Measurements from ENCODE around the gene C19orf44.
"Not testable (repeated sequence)": the region's sequence is repeated elsewhere in the genome, so short reads cannot be mapped to it uniquely, and the experiment has no call there.

Gene C19orf44

DNA sequence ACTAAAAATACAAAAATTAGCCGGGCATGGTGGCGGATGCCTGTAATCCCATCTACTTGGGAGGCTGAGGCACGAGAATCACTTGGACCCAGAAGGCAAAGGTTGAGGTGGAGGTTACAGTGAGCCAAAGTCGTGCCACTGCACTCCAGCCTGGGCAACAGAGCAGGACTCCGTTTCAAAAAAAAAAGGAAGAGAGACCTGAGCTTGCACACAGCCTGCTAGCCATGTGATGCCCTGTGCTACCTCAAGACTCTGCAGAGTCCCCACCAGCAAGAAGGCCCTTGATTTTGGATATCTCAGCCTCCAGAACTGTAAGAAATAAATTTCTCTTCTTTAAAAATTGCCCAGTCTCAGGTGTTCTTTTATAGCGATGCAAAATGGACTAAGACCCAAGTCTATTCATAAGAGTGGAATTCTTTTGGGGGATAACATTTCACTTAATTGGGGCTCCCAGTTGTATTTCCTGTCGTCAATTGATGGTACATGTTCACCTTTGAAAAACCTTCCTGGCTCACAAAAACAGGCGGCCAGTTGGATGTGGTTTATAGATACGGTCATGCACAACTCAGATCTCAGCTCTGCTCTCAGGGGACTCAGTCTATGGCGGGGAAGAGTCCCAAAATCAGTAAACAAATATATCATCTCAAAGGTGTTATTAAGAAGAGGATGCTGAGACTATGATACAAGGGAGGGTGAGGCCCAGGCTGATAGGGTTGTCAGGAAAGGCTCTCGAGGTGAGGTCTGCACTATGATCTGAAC is 48.5 kb downstream of the C19orf44 start:
- DNase-seq (ENCODE audit: extremely low read depth, low read depth) = no peak
- H3K4me3 ChIP-seq (replicated peaks; ENCODE audit: low read depth, low read length) = no peak overlapping the region
- TF ChIP-seq, protein P1, sequence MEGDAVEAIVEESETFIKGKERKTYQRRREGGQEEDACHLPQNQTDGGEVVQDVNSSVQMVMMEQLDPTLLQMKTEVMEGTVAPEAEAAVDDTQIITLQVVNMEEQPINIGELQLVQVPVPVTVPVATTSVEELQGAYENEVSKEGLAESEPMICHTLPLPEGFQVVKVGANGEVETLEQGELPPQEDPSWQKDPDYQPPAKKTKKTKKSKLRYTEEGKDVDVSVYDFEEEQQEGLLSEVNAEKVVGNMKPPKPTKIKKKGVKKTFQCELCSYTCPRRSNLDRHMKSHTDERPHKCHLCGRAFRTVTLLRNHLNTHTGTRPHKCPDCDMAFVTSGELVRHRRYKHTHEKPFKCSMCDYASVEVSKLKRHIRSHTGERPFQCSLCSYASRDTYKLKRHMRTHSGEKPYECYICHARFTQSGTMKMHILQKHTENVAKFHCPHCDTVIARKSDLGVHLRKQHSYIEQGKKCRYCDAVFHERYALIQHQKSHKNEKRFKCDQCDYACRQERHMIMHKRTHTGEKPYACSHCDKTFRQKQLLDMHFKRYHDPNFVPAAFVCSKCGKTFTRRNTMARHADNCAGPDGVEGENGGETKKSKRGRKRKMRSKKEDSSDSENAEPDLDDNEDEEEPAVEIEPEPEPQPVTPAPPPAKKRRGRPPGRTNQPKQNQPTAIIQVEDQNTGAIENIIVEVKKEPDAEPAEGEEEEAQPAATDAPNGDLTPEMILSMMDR (IDR thresholded peaks at IDR 0.05; ENCODE audit: low read depth, low read length, missing control alignments) = no peak

DNA sequence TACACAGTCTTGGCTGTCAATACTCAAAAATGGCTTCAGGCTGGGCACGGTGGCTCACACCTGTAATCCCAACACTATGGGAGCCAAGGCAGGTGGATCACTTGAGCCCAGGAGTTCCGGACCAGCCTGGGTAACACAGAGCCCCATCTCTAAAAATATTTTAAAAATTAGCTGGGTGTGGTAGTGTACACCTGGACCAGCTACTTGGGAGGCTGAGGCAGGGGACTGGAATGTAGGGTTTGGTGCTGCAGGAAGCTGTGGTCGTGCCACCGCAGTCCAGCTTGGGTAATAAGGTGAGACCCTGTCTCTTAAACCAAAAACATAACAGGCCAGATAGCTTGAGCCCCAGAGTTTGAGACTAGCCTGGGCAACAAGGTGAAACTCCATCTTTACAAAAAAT is 52.8 kb downstream of the C19orf44 start:
- TF ChIP-seq, protein P1 (IDR thresholded peaks at IDR 0.05; ENCODE audit: low read depth, low read length, missing control alignments) = no peak
- no peak for DNase-seq (ENCODE audit: extremely low read depth, low read depth)
- H3K4me3 ChIP-seq (replicated peaks; ENCODE audit: low read depth, low read length) = no peak overlapping the region

DNA sequence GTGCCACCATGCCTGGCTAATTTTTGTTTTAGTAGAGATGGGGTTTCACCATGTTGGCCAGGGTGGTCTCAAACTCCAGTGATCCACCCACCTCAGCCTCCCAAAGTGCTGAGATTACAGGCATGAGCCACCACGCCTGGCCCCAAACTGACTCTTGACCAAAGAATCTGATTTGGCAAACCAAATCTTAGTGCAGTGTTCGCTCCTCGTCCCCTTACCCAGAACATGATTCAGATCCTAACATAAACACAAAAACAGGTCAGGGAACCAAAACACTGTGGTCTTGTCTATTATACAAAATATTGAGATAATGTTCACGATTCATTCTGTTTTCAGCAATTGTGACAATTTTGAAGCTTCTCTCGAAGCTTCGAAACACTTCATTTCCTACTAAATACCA is 55.7 kb downstream of the C19orf44 start:
- not testable (repeated sequence) for DNase-seq (ENCODE audit: extremely low read depth, low read depth); H3K4me3 ChIP-seq (replicated peaks; ENCODE audit: low read depth, low read length)

- TF ChIP-seq, protein P1 (IDR thresholded peaks at IDR 0.05; ENCODE audit: low read depth, low read length, missing control alignments) = no peak
Measured at GRCh38 chr19:16554776-16555175, 58.6 kb downstream of the C19orf44 start.

GRCh38 chr19:16559780-16560276 is 63.6 kb downstream of the C19orf44 start:
- TF ChIP-seq, protein P1 (IDR thresholded peaks at IDR 0.05; ENCODE audit: low read depth, low read length, missing control alignments) = no peak
- H3K4me3 ChIP-seq (replicated peaks; ENCODE audit: low read depth, low read length) = no peak overlapping the region

More at GRCh38 chr19:16554776-16555175, 58.6 kb downstream of the C19orf44 start:
- no peak overlapping the region for H3K4me3 ChIP-seq (replicated peaks; ENCODE audit: low read depth, low read length)
- DNase-seq (ENCODE audit: extremely low read depth, low read depth) = no peak

DNA sequence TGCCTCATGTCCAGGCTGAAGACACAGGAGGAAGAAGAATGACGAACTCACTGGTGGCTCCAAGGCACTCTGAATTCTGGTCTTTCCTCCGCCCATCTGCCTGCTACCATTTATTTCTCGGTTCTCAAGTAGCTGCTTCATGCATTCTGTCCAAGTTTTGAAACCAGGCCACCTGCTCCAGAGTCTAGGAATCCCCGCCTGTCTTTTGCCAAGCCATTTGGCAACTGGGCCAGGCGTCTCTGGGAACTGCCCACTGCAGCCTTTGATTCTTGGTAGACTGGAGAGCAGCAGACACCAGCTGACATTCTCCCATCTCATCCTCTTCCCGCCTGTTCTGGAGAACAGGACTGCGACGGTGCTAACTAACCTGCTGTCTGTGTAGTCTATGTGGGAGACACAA is 65.2 kb downstream of the C19orf44 start:
- TF ChIP-seq, protein P1 (IDR thresholded peaks at IDR 0.05; ENCODE audit: low read depth, low read length, missing control alignments) = no peak
- DNase-seq (ENCODE audit: extremely low read depth, low read depth) = no peak
- H3K4me3 ChIP-seq (replicated peaks; ENCODE audit: low read depth, low read length) = no peak overlapping the region

More at GRCh38 chr19:16559780-16560276, 63.6 kb downstream of the C19orf44 start:
- no peak for DNase-seq (ENCODE audit: extremely low read depth, low read depth)

DNA sequence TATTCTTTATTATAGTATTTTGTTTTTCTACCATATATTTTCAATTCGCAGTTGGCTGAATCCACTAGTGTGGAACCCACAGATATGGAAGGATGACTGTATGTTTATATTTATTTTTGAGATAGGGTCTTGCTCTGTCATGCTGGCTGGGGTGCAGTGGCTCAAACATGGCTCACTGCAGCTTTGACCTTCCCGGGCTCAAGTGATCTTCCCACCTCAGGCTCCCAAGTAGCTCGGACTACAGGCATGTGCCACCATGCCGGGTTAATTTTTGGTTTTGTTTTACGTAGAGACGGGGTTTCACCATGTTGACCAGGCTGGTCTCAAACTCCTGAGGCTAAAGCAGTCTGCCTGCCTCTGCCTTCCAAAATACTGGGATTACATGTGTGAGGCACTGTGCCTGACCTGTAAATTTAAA is 66.4 kb downstream of the C19orf44 start:
- TF ChIP-seq, protein P1 (IDR thresholded peaks at IDR 0.05; ENCODE audit: low read depth, low read length, missing control alignments) = no peak
- no peak for DNase-seq (ENCODE audit: extremely low read depth, low read depth)
- H3K4me3 ChIP-seq (replicated peaks; ENCODE audit: low read depth, low read length) = no peak overlapping the region
